A549 (cell line): ENCODE results near the gene BSND.

Experiments
- CEBPB ChIP-seq, 2 experiments: fragments of >200 bp in 1 of 2; sonication (Bioruptor Twin) in 1 of 2; formaldehyde crosslinking in 1 of 2; IDR thresholded peaks; 2 replicates each; pipeline ENCODE4 v1.6.1; 2012 to 2016
- CTCF ChIP-seq: fragments of >200 bp; sonication (Bioruptor Twin); formaldehyde crosslinking; IDR thresholded peaks from 3 replicates; pipeline ENCODE4 v1.5.1; 2016
- E2F6 ChIP-seq: IDR thresholded peaks from 2 replicates; pipeline ENCODE4 v1.6.1; 2012; ENCODE audit warnings: low read depth, borderline replicate concordance
- FOSL2 ChIP-seq, 2 experiments: fragments of 450-650 bp in 1 of 2; fragments of >200 bp in 1 of 2; sonication (Bioruptor Twin) in 1 of 2; formaldehyde crosslinking; IDR thresholded peaks; 2 replicates each; pipeline versions ENCODE4 v1.5.0 to v1.6.1; 2016 to 2020; ENCODE audit warnings: mild to moderate bottlenecking in 1 of 2, moderate library complexity in 1 of 2
- MAFK ChIP-seq: fragments of 450-650 bp; IDR thresholded peaks from 2 replicates; pipeline ENCODE4 v1.6.1; 2014; ENCODE audit not compliant: partially characterized antibody
- MAX ChIP-seq: IDR thresholded peaks from 2 replicates; pipeline ENCODE4 v1.6.1; 2012
- POLR2A ChIP-seq: IDR thresholded peaks from 2 replicates; pipeline ENCODE4 v1.6.1; 2012; ENCODE audit warnings: mild to moderate bottlenecking, low read length
- POLR2AphosphoS2 ChIP-seq: conservative IDR thresholded peaks from 2 replicates; pipeline ENCODE4 v1.6.1; 2012; ENCODE audit warnings: low read length, improper control_type of control experiment, inconsistent platforms
- RCOR1 ChIP-seq: fragments of 150-350 bp; IDR thresholded peaks from 2 replicates; pipeline ENCODE4 v1.6.1; 2014; ENCODE audit warnings: antibody characterized with exemption, low read length, low read depth
- REST ChIP-seq: fragments of 200-600 bp; sonication (generic); IDR thresholded peaks from 2 replicates; pipeline ENCODE4 v1.6.1; 2016; ENCODE audit warnings: antibody characterized with exemption, mild to moderate bottlenecking, moderate library complexity

- no peak for TF ChIP-seq POLR2A
- no peak for TF ChIP-seq MAFK
- TF ChIP-seq E2F6, result no peak
- no peak for TF ChIP-seq CTCF
- TF ChIP-seq MAX, result no peak
- no peak for TF ChIP-seq FOSL2 (IDR thresholded peaks at IDR 0.05)
- TF ChIP-seq FOSL2 (CRISPR knock-in tag; IDR thresholded peaks at IDR 0.05), result no peak
- no peak for TF ChIP-seq POLR2AphosphoS2
- no peak for TF ChIP-seq REST
- TF ChIP-seq CEBPB (IDR thresholded peaks at IDR 0.05), result no peak
- TF ChIP-seq RCOR1, result no peak
These were observed 37.2 kb downstream of the BSND start for GRCh38 chr1:55035904-55036303.
